GM12878 (cell line): Measurements from ENCODE around the gene ABCA7. TPM values are rescaled to one million over a fixed set of nuclear protein-coding genes. Genes with fewer than 3 reads are reported as not detected.
A peak's percentile ranks its signal among the peaks of the same experiment; 100 is the strongest.

Source experiments
- ATAC-seq: fragments of 200-7000 bp; cut with Tn5 transposase; 3 replicates; pipeline ENCODE4 v1.9.1; 2020; ENCODE audit warnings: mild to moderate bottlenecking, moderate library complexity
- BruUV-seq: library from RNA; stranded (reverse); fragments of 400-500 nt; replicated peaks from 2 replicates; lab custom pipeline; 2021; lab: Mats Ljungman, UMichigan
- CTCF ChIA-PET: fragments of 300-600 bp; sonication (Branson Sonifier 250); formaldehyde crosslinking; extraction: SDS; loops from one replicate; lab custom pipeline; 2021; ENCODE audit warnings: inconsistent platforms; lab: Yijun Ruan, JAX
- POLR2A ChIA-PET: fragments of 350-600 bp; formaldehyde crosslinking; extraction: SDS; loops from one replicate; lab custom pipeline; 2021; ENCODE audit warnings: inconsistent platforms; lab: Charles Lee
- RAD21 ChIA-PET: fragments of 300-600 bp; sonication (Branson Sonifier 250); formaldehyde crosslinking; loops from one replicate; lab custom pipeline; 2023; ENCODE audit warnings: antibody characterized with exemption; ENCODE audit not compliant: unreplicated experiment; lab: Charles Lee
- SMC1A ChIA-PET: fragments of 300-600 bp; sonication (Branson Sonifier 250); formaldehyde crosslinking; loops from one replicate; lab custom pipeline; 2023; ENCODE audit not compliant: unreplicated experiment, uncharacterized antibody; lab: Charles Lee
- DNase-seq: peaks from one replicate; pipeline ENCODE4 v3.0.0-alpha.2; 2011; ENCODE audit warnings: low read depth, low spot score
- FAIRE-seq: peaks from 3 replicates; lab custom pipeline; 2011; peaks lifted over from hg19 to GRCh38; lab: Jason Lieb, UNC
- H2AFZ ChIP-seq: 2 replicates; pipeline ENCODE4 v1.6.0; 2011; ENCODE audit warnings: low read depth, low read length, control low read depth; ENCODE audit not compliant: control insufficient read depth
- H3K27ac ChIP-seq: 2 replicates; pipeline ENCODE4 v1.5.1; 2011; ENCODE audit warnings: control low read depth; ENCODE audit not compliant: control insufficient read depth, insufficient read depth
- H3K27me3 ChIP-seq, 2 experiments: replicated peaks in 1 of 2; 2 replicates each; pipeline versions ENCODE4 v1.6.0 to v1.6.1; 2011; ENCODE audit warnings: low read length in 1 of 2; ENCODE audit not compliant: control insufficient read depth in 2 of 2, insufficient read depth in 2 of 2
- H3K36me3 ChIP-seq, 2 experiments: 2 replicates each; pipeline ENCODE4 v1.5.1; 2011; ENCODE audit warnings: low read length in 1 of 2; ENCODE audit not compliant: control insufficient read depth in 2 of 2, insufficient read depth in 2 of 2
- H3K4me1 ChIP-seq: 2 replicates; pipeline ENCODE4 v1.6.1; 2011; ENCODE audit warnings: mild to moderate bottlenecking, low read length, moderate library complexity, mixed read lengths; ENCODE audit not compliant: control insufficient read depth, insufficient read depth
- H3K4me2 ChIP-seq: 2 replicates; pipeline ENCODE4 v1.6.0; 2011; ENCODE audit warnings: control low read depth; ENCODE audit not compliant: control insufficient read depth, insufficient read depth
- H3K4me3 ChIP-seq: fragments of 200-600 bp; sonication (generic); 2 replicates; pipeline ENCODE4 v1.5.1; 2016
- H3K79me2 ChIP-seq: 2 replicates; pipeline ENCODE4 v1.6.0; 2011; ENCODE audit warnings: low read length; ENCODE audit not compliant: control insufficient read depth, insufficient read depth
- H3K9ac ChIP-seq: 2 replicates; pipeline ENCODE4 v1.8.0; 2011; ENCODE audit warnings: low read length, control low read depth, mixed read lengths; ENCODE audit not compliant: control insufficient read depth, insufficient read depth
- H3K9me3 ChIP-seq: replicated peaks from 3 replicates; pipeline ENCODE4 v1.5.1; 2011; ENCODE audit warnings: mild to moderate bottlenecking, low read length; ENCODE audit not compliant: control insufficient read depth, insufficient read depth
- H4K20me1 ChIP-seq: 2 replicates; pipeline ENCODE4 v1.6.0; 2011; ENCODE audit not compliant: control insufficient read depth, insufficient read depth
- ATF7 ChIP-seq: fragments of 450-650 bp; IDR thresholded peaks from 2 replicates; pipeline ENCODE4 v1.6.1; 2016; ENCODE audit warnings: low read depth, mild to moderate bottlenecking
- CEBPB ChIP-seq, 2 experiments: fragments of 150-350 bp in 1 of 2; IDR thresholded peaks; 2 replicates each; pipeline ENCODE4 v1.6.1; 2012 to 2014; ENCODE audit warnings: low read depth in 2 of 2, low read length in 2 of 2, borderline replicate concordance in 1 of 2, inconsistent platforms in 1 of 2
- EED ChIP-seq: sonication (generic); IDR thresholded peaks from 2 replicates; pipeline ENCODE4 v1.6.1; 2016; ENCODE audit warnings: antibody characterized with exemption, low read depth
- IRF4 ChIP-seq: IDR thresholded peaks from 2 replicates; pipeline ENCODE4 v1.6.1; 2011; ENCODE audit warnings: low read depth, low read length
- MEF2B ChIP-seq: fragments of 450-650 bp; IDR thresholded peaks from 2 replicates; pipeline ENCODE4 v1.6.1; 2018; ENCODE audit warnings: mild to moderate bottlenecking, moderate library complexity; ENCODE audit not compliant: partially characterized antibody, poor library complexity, severe bottlenecking
- MTA3 ChIP-seq: IDR thresholded peaks from 2 replicates; pipeline ENCODE4 v1.6.1; 2012; ENCODE audit warnings: low read length, inconsistent platforms, borderline replicate concordance
- RELB ChIP-seq: fragments of 450-650 bp; IDR thresholded peaks from 2 replicates; pipeline ENCODE4 v1.6.1; 2017; ENCODE audit warnings: low read depth, mild to moderate bottlenecking, moderate library complexity
- WGBS: methylation state at CpG from one replicate; pipeline ENCODE4 v1.1.6; 2016; ENCODE audit warnings: low lambda C conversion rate; ENCODE audit not compliant: insufficient replicate concordance, insufficient coverage; ENCODE audit errors: missing lambda C conversion rate; 5-methylcytosine and 5-hydroxymethylcytosine counted together
- in situ Hi-C: fragments of 300-500 bp; cut with MboI; formaldehyde crosslinking; loops from 9 replicates; pipeline ENCODE4 v1.14.3; 2018; ENCODE audit warnings: mixed read lengths
- intact Hi-C: fragments of 100-400 bp; cut with micrococcal nuclease; formaldehyde crosslinking; loops from one replicate; pipeline ENCODE4 v1.14.2; 2022; ENCODE audit not compliant: unreplicated experiment
- polyA plus RNA-seq, 11 experiments: library from polyadenylated mRNA; depleted of rRNA in 4 of 11; unstranded in 6 of 11; stranded (reverse) in 5 of 11; fragments of >200 nt; fragmentation: Nextera tagmentation in 4 of 11; fragmentation: Illumina TruSeq in 1 of 11; extraction: Ambion mirVana in 4 of 11; extraction: Trizol in 1 of 11; gene quantifications; 1 replicate in 1 of 11; 2 replicates in 10 of 11; pipeline versions ENCODE4 v1.2.1 to v1.2.3, GENCODE V29; 2011 to 2016; ENCODE audit warnings: inconsistent platforms in 2 of 11, missing spikeins in 2 of 11, low read depth in 1 of 11
- total RNA-seq, 4 experiments: library from RNA; depleted of rRNA in 3 of 4; stranded (reverse); fragments of >200 nt in 3 of 4; fragmentation: Illumina TruSeq in 1 of 4; extraction: Trizol in 1 of 4; gene quantifications; 2 replicates each; pipeline versions ENCODE4 v1.2.1 to v1.2.3, GENCODE V29; 2013 to 2021

ABCA7 gene
- total and polyA plus RNA-seq, 10 of the 15 experiments (the other 5 are each of a cell fraction or from before 2014, with no cell fraction given) = 1.0 to 49.5 (median 14.8) TPM

GRCh38 chr19:1101337-1101698, 61.4 kb downstream of the ABCA7 start:
- POLR2A ChIA-PET = interaction anchor here (0.9 to 4.0 kb wide), 5 partner anchors 25 to 103 kb away, joined by 3 to 45 read pairs (median 5); partner anchors contain the start of gene ARHGAP45
- no peaks in the 10 kb centered on the region for H3K27me3 ChIP-seq
- peaks cover 38% of the 10 kb centered on the region for H3K4me1 ChIP-seq
- H3K79me2 ChIP-seq = peaks cover 9% of the 10 kb centered on the region
- peak overlapping the region; percentile 28; the same call in 1 of the 2 replicates for H3K4me3 ChIP-seq
- H2AFZ ChIP-seq = peak overlapping the region; percentile 6
- no peak for TF ChIP-seq ATF7
- TF ChIP-seq MEF2B = no peak
- TF ChIP-seq MTA3 = no peak
- no peak for TF ChIP-seq EED
- no peak for TF ChIP-seq CEBPB (IDR thresholded peaks at IDR 0.05; ENCODE audit: borderline replicate concordance in 1 of 2, low read depth in 2 of 2, low read length in 2 of 2)
- TF ChIP-seq IRF4 = no peak
- no peak for TF ChIP-seq RELB
- ATAC-seq (no peak), FAIRE-seq (no peak), DNase-seq (no peak)
- 51% methylated on average over 9 of the region's 9 CpGs for whole genome bisulfite sequencing
- RAD21 ChIA-PET = interaction anchor here (2.7 kb wide), 1 partner anchor 44 kb away, joined by 9 read pairs; no protein-coding TSS in a partner anchor
- BruUV-seq = no TSS peak
- no peaks in the 10 kb centered on the region; the same call in 1 of the 2 replicates for H4K20me1 ChIP-seq
- peak overlapping the region; percentile 71; the same call in 1 of the 2 replicates for H3K4me2 ChIP-seq
- H3K36me3 ChIP-seq = peaks cover 0 to 3% of the 10 kb centered on the region in 2 experiments; a peak in 2 of 4 replicates
- intact Hi-C loops = loop anchor here (5.0 kb wide), 2 partner anchors 81 to 141 kb away; partner anchors contain the start of gene ATP5F1D
- peak overlapping the region; percentile 90 for H3K27ac ChIP-seq
- peak overlapping the region; percentile 49; the same call in 1 of the 2 replicates for H3K9ac ChIP-seq
- SMC1A ChIA-PET = interaction anchor here (1.0 to 1.3 kb wide), 4 partner anchors 30 to 143 kb away, joined by 3 to 5 read pairs (median 3); partner anchors contain the start of gene ARHGAP45
- no peaks in the 10 kb centered on the region; the same call in 2 of the 3 replicates for H3K9me3 ChIP-seq
- in situ Hi-C loops = no loop called here
- CTCF ChIA-PET = interaction anchor here (0.9 to 1.1 kb wide), 3 partner anchors 25 to 143 kb away, joined by 3 to 4 read pairs (median 4); no protein-coding TSS in a partner anchor
